ENCODE results near the gene EMC1.

GRCh38 chr1:19222573-19222972, 28.8 kb downstream of the EMC1 start:
- TF ChIP-seq REST (IDR thresholded peaks at IDR 0.05; ENCODE audit: low read depth) (no peak), TAF1 (IDR thresholded peaks at IDR 0.05; ENCODE audit: low read depth) (no peak), EGR1 (IDR thresholded peaks at IDR 0.05) (no peak), YY1 (IDR thresholded peaks at IDR 0.05; ENCODE audit: low read depth) (no peak), MAX (IDR thresholded peaks at IDR 0.05) (no peak), RAD21 (IDR thresholded peaks at IDR 0.05; ENCODE audit: low read depth) (no peak), TCF12 (IDR thresholded peaks at IDR 0.05; ENCODE audit: low read depth) (no peak), CEBPB (IDR thresholded peaks at IDR 0.05) (no peak), EP300 (IDR thresholded peaks at IDR 0.05; ENCODE audit: borderline replicate concordance) (no peak), USF1 (IDR thresholded peaks at IDR 0.05) (no peak), TEAD4 (IDR thresholded peaks at IDR 0.05) (no peak)
